Measurements from ENCODE around the gene PRKACB.

The PRKACB gene

GRCh38 chr1:84103197-84103992 lies 40.7 kb upstream of the PRKACB start:
- no peak for TF ChIP-seq FOXP2 (optimal IDR thresholded peaks at IDR 0.05; ENCODE audit: borderline replicate concordance, extremely low read depth, extremely low read length, insufficient read depth)
- TF ChIP-seq SIN3A (IDR thresholded peaks at IDR 0.05; ENCODE audit: borderline replicate concordance, insufficient read depth, low read length) = no peak
- TF ChIP-seq TAF1 (IDR thresholded peaks at IDR 0.05; ENCODE audit: borderline replicate concordance, insufficient read depth, low read length) = peak; percentile 35; the same call in 1 of the 2 replicates
- TF ChIP-seq POLR2AphosphoS5 (IDR thresholded peaks at IDR 0.05; ENCODE audit: low read depth, low read length) = no peak

- TF ChIP-seq FOXP2 (optimal IDR thresholded peaks at IDR 0.05; ENCODE audit: borderline replicate concordance, extremely low read depth, extremely low read length, insufficient read depth) (no peak), REST (IDR thresholded peaks at IDR 0.05; ENCODE audit: insufficient read depth in 1 of 2, low read depth in 2 of 2, low read length in 2 of 2) (no peak), SIN3A (IDR thresholded peaks at IDR 0.05; ENCODE audit: borderline replicate concordance, insufficient read depth, low read length) (no peak), POLR2AphosphoS5 (IDR thresholded peaks at IDR 0.05; ENCODE audit: low read depth, low read length) (no peak), TAF1 (IDR thresholded peaks at IDR 0.05; ENCODE audit: borderline replicate concordance, insufficient read depth, low read length) (no peak)
Observed at GRCh38 chr1:84107955-84108354, 36.1 kb upstream of the PRKACB start.

GRCh38 chr1:84108900-84109578 lies 35.0 kb upstream of the PRKACB start:
- no peak for TF ChIP-seq FOXP2 (optimal IDR thresholded peaks at IDR 0.05; ENCODE audit: borderline replicate concordance, extremely low read depth, extremely low read length, insufficient read depth)
- no peak for TF ChIP-seq POLR2AphosphoS5 (IDR thresholded peaks at IDR 0.05; ENCODE audit: low read depth, low read length)
- no peak for TF ChIP-seq REST (IDR thresholded peaks at IDR 0.05; ENCODE audit: insufficient read depth in 1 of 2, low read depth in 2 of 2, low read length in 2 of 2)
- no peak for TF ChIP-seq SIN3A (IDR thresholded peaks at IDR 0.05; ENCODE audit: borderline replicate concordance, insufficient read depth, low read length)
- TF ChIP-seq TAF1 (IDR thresholded peaks at IDR 0.05; ENCODE audit: borderline replicate concordance, insufficient read depth, low read length) = no peak

DNA sequence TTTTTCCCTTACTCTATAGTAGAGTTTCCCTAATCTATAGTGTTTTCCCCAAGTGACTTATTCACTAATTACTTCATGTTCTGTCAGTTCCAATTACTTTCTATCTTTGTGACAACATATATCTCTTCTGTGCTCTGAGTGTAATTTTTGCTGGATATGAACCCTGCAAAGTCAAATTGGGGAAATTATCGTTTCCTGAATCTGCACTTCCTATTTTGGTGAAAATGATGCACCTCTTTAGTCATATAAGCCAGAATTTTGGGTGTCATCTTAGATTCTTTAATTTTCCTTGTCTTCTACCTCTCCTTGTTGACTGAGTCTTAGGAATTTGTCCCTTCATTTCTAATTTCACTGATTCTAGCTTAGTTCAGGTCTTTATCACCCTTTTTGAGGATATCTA lies 33.4 kb upstream of the PRKACB start:
- no peak for TF ChIP-seq REST (IDR thresholded peaks at IDR 0.05; ENCODE audit: insufficient read depth in 1 of 2, low read depth in 2 of 2, low read length in 2 of 2)

DNA sequence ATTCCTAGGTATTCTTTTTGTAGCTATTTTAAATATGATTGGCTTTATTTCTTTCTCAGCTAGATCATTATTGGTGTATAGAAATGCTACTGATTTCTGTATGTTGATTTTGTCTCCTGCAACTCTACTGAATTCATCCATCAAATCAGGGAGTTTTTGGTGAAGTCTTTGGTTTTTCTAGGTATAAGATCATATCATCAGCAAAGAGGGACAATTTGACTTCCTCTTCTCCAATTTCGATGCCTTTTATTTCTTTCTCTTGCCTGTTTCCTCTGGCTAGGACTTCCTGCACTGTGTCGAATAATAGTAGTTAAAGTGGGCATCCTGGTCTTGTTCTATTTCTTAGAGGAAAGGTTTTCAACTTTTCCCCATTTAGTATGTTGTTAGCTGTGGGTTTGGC lies 27.5 kb upstream of the PRKACB start:
- no peak for TF ChIP-seq FOXP2 (optimal IDR thresholded peaks at IDR 0.05; ENCODE audit: borderline replicate concordance, extremely low read depth, extremely low read length, insufficient read depth)
- no peak for TF ChIP-seq TAF1 (IDR thresholded peaks at IDR 0.05; ENCODE audit: borderline replicate concordance, insufficient read depth, low read length)
- TF ChIP-seq POLR2AphosphoS5 (IDR thresholded peaks at IDR 0.05; ENCODE audit: low read depth, low read length) = no peak
- no peak for TF ChIP-seq SIN3A (IDR thresholded peaks at IDR 0.05; ENCODE audit: borderline replicate concordance, insufficient read depth, low read length)
- no peak for TF ChIP-seq REST (IDR thresholded peaks at IDR 0.05; ENCODE audit: insufficient read depth in 1 of 2, low read depth in 2 of 2, low read length in 2 of 2)
